Progenitor cell of endocrine pancreas (in vitro differentiated cells): Measurements from ENCODE around the gene TFDP3. TPM values are rescaled to one million over a fixed set of nuclear protein-coding genes. Genes with fewer than 3 reads are reported as not detected.

Experiments used
- DNase-seq: peaks from one replicate; pipeline ENCODE4 v3.0.0; 2021; ENCODE audit warnings: low spot score; ENCODE audit not compliant: unreplicated experiment
- H3K27ac Mint-ChIP-seq: 2 replicates; pipeline ENCODE4 v1.8.0; 2021; ENCODE audit warnings: mild to moderate bottlenecking, moderate library complexity, mixed read lengths
- H3K27me3 Mint-ChIP-seq: 2 replicates; pipeline ENCODE4 v1.8.0; 2021; ENCODE audit warnings: mixed read lengths
- H3K36me3 Mint-ChIP-seq: 2 replicates; pipeline ENCODE4 v1.8.0; 2022; ENCODE audit warnings: mixed read lengths; ENCODE audit not compliant: insufficient read depth
- H3K4me1 Mint-ChIP-seq: 2 replicates; pipeline ENCODE4 v1.8.0; 2021; ENCODE audit warnings: low read depth, mixed read lengths
- H3K4me3 Mint-ChIP-seq: 2 replicates; pipeline ENCODE4 v1.8.0; 2021; ENCODE audit warnings: low read depth, mild to moderate bottlenecking, moderate library complexity, mixed read lengths
- H3K9me3 Mint-ChIP-seq: 2 replicates; pipeline ENCODE4 v1.8.0; 2021; ENCODE audit warnings: low read depth, mixed read lengths
- CTCF ChIP-seq: fragments of 200-600 bp; sonication (generic); IDR thresholded peaks from one replicate; pipeline ENCODE4 v1.5.0; 2021; ENCODE audit warnings: antibody characterized with exemption, mild to moderate bottlenecking; ENCODE audit not compliant: unreplicated experiment
- long read RNA-seq: library from polyadenylated mRNA; unstranded; transcript quantifications from one replicate; pipeline ENCODE4 v2.0.0, GENCODE V29; 2020
- total RNA-seq: library from RNA; stranded (reverse); gene quantifications from 2 replicates; pipeline ENCODE4 v1.2.1, GENCODE V29; 2021

TFDP3 gene
- not detected in 2 replicates for total RNA-seq
- long read RNA-seq = 0 reads

GRCh38 chrX:133218329-133218728 is at the start of gene TFDP3:
Gene TFDP3, minus strand, starts transcription at chrX:133218354. Its CDS starts 95 bp downstream, at chrX:133218259.
- no peak within 1 kb of the TSS for H3K4me3 Mint-ChIP-seq
- H3K27ac Mint-ChIP-seq = no peak within 1 kb of the TSS
- no peaks in the 10 kb centered on the region for H3K4me1 Mint-ChIP-seq
- TF ChIP-seq CTCF = no peak
- DNase-seq = no peak
- H3K36me3 Mint-ChIP-seq = no peaks in the 10 kb centered on the region
- H3K27me3 Mint-ChIP-seq = no peaks in the 10 kb centered on the region
- H3K9me3 Mint-ChIP-seq = no peaks in the 10 kb centered on the region

- peaks cover 27% of the 10 kb centered on the region for H3K4me1 Mint-ChIP-seq
- DNase-seq = no peak
- no peaks in the 10 kb centered on the region for H3K36me3 Mint-ChIP-seq
- H3K4me3 Mint-ChIP-seq = no peak overlapping the region
- no peak overlapping the region for H3K27ac Mint-ChIP-seq
- H3K9me3 Mint-ChIP-seq = no peaks in the 10 kb centered on the region
- H3K27me3 Mint-ChIP-seq = no peaks in the 10 kb centered on the region
- TF ChIP-seq CTCF = no peak
These were observed 49.5 kb upstream of the TFDP3 start for GRCh38 chrX:133267621-133268020.

GRCh38 chrX:133265331-133265730 is 47.2 kb upstream of the TFDP3 start:
- peak; percentile 53 for DNase-seq
- Mint-ChIP-seq H3K27me3 (no peaks in the 10 kb centered on the region), H3K9me3 (no peaks in the 10 kb centered on the region), H3K36me3 (no peaks in the 10 kb centered on the region), H3K4me3 (no peak overlapping the region), H3K4me1 (peaks cover 22% of the 10 kb centered on the region), H3K27ac (peak overlapping the region; percentile 87)
- no peak for TF ChIP-seq CTCF

GRCh38 chrX:133258481-133258880 is 40.3 kb upstream of the TFDP3 start:
- no peak overlapping the region for H3K27ac Mint-ChIP-seq

GRCh38 chrX:133254666-133255065 is 36.5 kb upstream of the TFDP3 start:
- H3K4me3 Mint-ChIP-seq = no peak overlapping the region
- H3K9me3 Mint-ChIP-seq = peaks cover 3% of the 10 kb centered on the region
- TF ChIP-seq CTCF = no peak
- H3K27ac Mint-ChIP-seq = no peak overlapping the region
- peaks cover 6% of the 10 kb centered on the region for H3K4me1 Mint-ChIP-seq
- no peaks in the 10 kb centered on the region for H3K36me3 Mint-ChIP-seq
- no peak for DNase-seq
- no peaks in the 10 kb centered on the region for H3K27me3 Mint-ChIP-seq

More at GRCh38 chrX:133258481-133258880, 40.3 kb upstream of the TFDP3 start:
- Mint-ChIP-seq H3K9me3 (peaks cover 3% of the 10 kb centered on the region), H3K4me1 (no peaks in the 10 kb centered on the region), H3K27me3 (no peaks in the 10 kb centered on the region), H3K4me3 (no peak overlapping the region), H3K36me3 (no peaks in the 10 kb centered on the region)
- TF ChIP-seq CTCF = no peak
- no peak for DNase-seq
